ENCODE results near the gene ADPRH. TPM values are rescaled to one million over a fixed set of nuclear protein-coding genes. Genes with fewer than 3 reads are reported as not detected.

The ADPRH gene
- total and polyA plus RNA-seq, 2 of the 4 experiments (the other 2 are of a cell fraction) = under 0.01 to 0.12 TPM

- in situ Hi-C loops (cut with MboI; ENCODE audit: low sequenced_read_pairs) = no loop called here
- Histone ChIP-seq H2BK15ac (ENCODE audit: low read depth, low read length) (no peak overlapping the region), H4K8ac (ENCODE audit: low read depth in 2 of 2, low read length in 2 of 2) (no peak overlapping the region), H3K4me3 (ENCODE audit: insufficient read depth, low read depth, low read length) (no peak overlapping the region), H2AK5ac (ENCODE audit: low read depth, low read length) (no peak overlapping the region), H2BK5ac (ENCODE audit: low read depth, low read length, poor library complexity, severe bottlenecking) (no peak overlapping the region), H4K20me1 (ENCODE audit: insufficient read depth, low read length) (no peaks in the 10 kb centered on the region), H2AK9ac (replicated peaks; ENCODE audit: low read depth, low read length, poor library complexity) (no peak overlapping the region), H3K14ac (replicated peaks; ENCODE audit: low read depth, low read length) (no peak overlapping the region), H3K9me3 (ENCODE audit: control insufficient read depth, insufficient read depth, low read length) (no peaks in the 10 kb centered on the region), H3K27me3 (ENCODE audit: control insufficient read depth, insufficient read depth, low read length) (peaks cover 10% of the 10 kb centered on the region), H3K9me1 (ENCODE audit: insufficient read depth, low read length) (no peaks in the 10 kb centered on the region), H2BK120ac (ENCODE audit: low read depth, low read length) (no peak overlapping the region), H3K23ac (ENCODE audit: low read depth, low read length) (no peak overlapping the region), H3K4me1 (ENCODE audit: control insufficient read depth, insufficient read depth, low read length) (no peaks in the 10 kb centered on the region), H3K79me1 (ENCODE audit: low read depth in 1 of 2, low read length in 2 of 2) (no peaks in the 10 kb centered on the region), H3K36me3 (ENCODE audit: control insufficient read depth, insufficient read depth, low read length) (no peaks in the 10 kb centered on the region), H4K5ac (ENCODE audit: low read depth, low read length) (no peak overlapping the region), H3K18ac (ENCODE audit: low read depth, low read length) (no peak overlapping the region), H2AFZ (replicated peaks; ENCODE audit: low read length, poor library complexity) (no peak overlapping the region), H3K4me2 (ENCODE audit: low read depth, low read length) (no peak overlapping the region), H2BK20ac (ENCODE audit: low read depth, low read length) (no peak overlapping the region), H3K4ac (ENCODE audit: low read depth, low read length) (no peak overlapping the region), H3K56ac (ENCODE audit: extremely low read depth, insufficient read depth, low read length) (no peak overlapping the region), H3K9ac (ENCODE audit: low read depth, low read length) (no peak overlapping the region), H3K27ac (ENCODE audit: insufficient read depth, low read length) (no peak overlapping the region), H4K91ac (ENCODE audit: insufficient read depth, low read depth, low read length) (no peak overlapping the region)
- 60% methylated on average over 1 of the region's 6 CpGs; no CpG with 5 or more reads in 1 of the 2 experiments for WGBS, 2 experiments (ENCODE audit: extremely low coverage in 2 of 2, insufficient read length in 1 of 2)
- BruUV-seq (replicated peaks) = no TSS peak
- intact Hi-C loops (cut with micrococcal nuclease) = no loop called here
- dilution Hi-C loops (cut with HindIII; ENCODE audit: low sequenced_read_pairs, unreplicated experiment) = no loop called here
- ATAC-seq (ENCODE audit: low read depth) (no peak), DNase-seq (no peak)
- ChIA-PET CTCF (no interaction called here), POLR2A (ENCODE audit: unreplicated experiment) (no interaction called here)
- no peak for TF ChIP-seq SMC3 (IDR thresholded peaks at IDR 0.05; ENCODE audit: low read depth, low read length)
- TF ChIP-seq CEBPB (IDR thresholded peaks at IDR 0.05; ENCODE audit: low read depth, low read length) = no peak
- no peak for TF ChIP-seq RCOR1 (IDR thresholded peaks at IDR 0.05; ENCODE audit: insufficient replicate concordance, low read length)
- TF ChIP-seq NFE2L2 (IDR thresholded peaks at IDR 0.05; ENCODE audit: low read depth, low read length) = no peak
- TF ChIP-seq RFX5 (IDR thresholded peaks at IDR 0.05; ENCODE audit: low read depth, low read length) = no peak
- no peak for TF ChIP-seq CHD1 (IDR thresholded peaks at IDR 0.05; ENCODE audit: low read depth, low read length)
- TF ChIP-seq MXI1 (IDR thresholded peaks at IDR 0.05; ENCODE audit: borderline replicate concordance, low read depth, low read length) = no peak
- no peak for TF ChIP-seq MAFK (IDR thresholded peaks at IDR 0.05; ENCODE audit: low read depth, low read length)
- no peak for TF ChIP-seq CTCF (conservative IDR thresholded peaks at IDR 0.05; ENCODE audit: low read depth, low read length)
- no peak for TF ChIP-seq FOS (IDR thresholded peaks at IDR 0.05; ENCODE audit: low read depth, low read length)
- no peak for TF ChIP-seq POLR2A (IDR thresholded peaks at IDR 0.05; ENCODE audit: low read depth, low read length)
- TF ChIP-seq USF2 (IDR thresholded peaks at IDR 0.05; ENCODE audit: low read depth, low read length) = no peak
- no peak for TF ChIP-seq RAD21 (IDR thresholded peaks at IDR 0.05; ENCODE audit: low read length)
- no peak for TF ChIP-seq MAZ (IDR thresholded peaks at IDR 0.05; ENCODE audit: borderline replicate concordance, low read depth, low read length)
- no peak for TF ChIP-seq ELK1 (IDR thresholded peaks at IDR 0.05; ENCODE audit: borderline replicate concordance, low read depth, low read length)
- TF ChIP-seq BHLHE40 (IDR thresholded peaks at IDR 0.05; ENCODE audit: low read depth, low read length) = no peak
These were observed 30.0 kb downstream of the ADPRH start for GRCh38 chr3:119609301-119609700.
